H9 (cell line): ENCODE data around the gene GRIP2. TPM values are rescaled to one million over a fixed set of nuclear protein-coding genes. Genes with fewer than 3 reads are reported as not detected.

Experiments used
- DNase-seq: peaks from one replicate; pipeline ENCODE4 v3.0.0-alpha.2; 2017
- H2AFZ ChIP-seq: one replicate; pipeline ENCODE4 v1.6.1; 2013; ENCODE audit warnings: mild to moderate bottlenecking, low read length, control low read depth, moderate library complexity
- H2AK5ac ChIP-seq: 2 replicates; pipeline ENCODE4 v1.6.1; 2013; ENCODE audit warnings: low read length, control low read depth, mixed read lengths; ENCODE audit not compliant: insufficient read length
- H2BK120ac ChIP-seq: one replicate; pipeline ENCODE4 v1.6.1; 2013; ENCODE audit warnings: low read depth, mild to moderate bottlenecking, low read length, control low read depth, inconsistent platforms; ENCODE audit not compliant: poor library complexity, severe bottlenecking
- H2BK12ac ChIP-seq: 2 replicates; pipeline ENCODE4 v1.6.1; 2013; ENCODE audit warnings: low read length, control low read depth, mixed read lengths, low read depth; ENCODE audit not compliant: insufficient read length
- H2BK15ac ChIP-seq: 2 replicates; pipeline ENCODE4 v1.6.1; 2013; ENCODE audit warnings: low read depth, low read length, control low read depth
- H2BK20ac ChIP-seq: one replicate; pipeline ENCODE4 v1.6.1; 2013; ENCODE audit warnings: low read depth, mild to moderate bottlenecking, low read length, control low read depth, inconsistent platforms; ENCODE audit not compliant: poor library complexity, severe bottlenecking
- H2BK5ac ChIP-seq: 2 replicates; pipeline ENCODE4 v1.6.1; 2013; ENCODE audit warnings: low read length, control low read depth, mixed read lengths; ENCODE audit not compliant: insufficient read length
- H3K14ac ChIP-seq: 2 replicates; pipeline ENCODE4 v1.6.1; 2013; ENCODE audit warnings: low read length, control low read depth; ENCODE audit not compliant: insufficient read depth
- H3K18ac ChIP-seq: 2 replicates; pipeline ENCODE4 v1.6.1; 2013; ENCODE audit warnings: low read depth, mild to moderate bottlenecking, mixed read lengths, low read length, control low read depth; ENCODE audit not compliant: insufficient read length
- H3K23ac ChIP-seq: 2 replicates; pipeline ENCODE4 v1.6.1; 2013; ENCODE audit warnings: low read length, control low read depth, mixed read lengths, low read depth; ENCODE audit not compliant: insufficient read length
- H3K23me2 ChIP-seq: 2 replicates; pipeline ENCODE4 v1.6.1; 2013; ENCODE audit warnings: low read depth, mild to moderate bottlenecking, mixed read lengths, low read length, control low read depth; ENCODE audit not compliant: insufficient read length, poor library complexity, severe bottlenecking
- H3K27ac ChIP-seq: 2 replicates; pipeline ENCODE4 v1.5.1; 2013; ENCODE audit warnings: low read length, control low read depth, mixed read lengths, low read depth; ENCODE audit not compliant: insufficient read length
- H3K27me3 ChIP-seq: 2 replicates; pipeline ENCODE4 v1.6.1; 2013; ENCODE audit warnings: low read length, control low read depth, inconsistent platforms; ENCODE audit not compliant: insufficient read depth
- H3K4ac ChIP-seq: 2 replicates; pipeline ENCODE4 v1.6.1; 2013; ENCODE audit warnings: low read depth, mild to moderate bottlenecking, control low read depth, inconsistent platforms, low read length, moderate library complexity
- H3K4me1 ChIP-seq: 2 replicates; pipeline ENCODE4 v1.6.1; 2013; ENCODE audit warnings: low read length, control low read depth, inconsistent platforms; ENCODE audit not compliant: insufficient read depth
- H3K4me2 ChIP-seq: 2 replicates; pipeline ENCODE4 v1.6.1; 2013; ENCODE audit warnings: low read length, control low read depth, mixed read lengths; ENCODE audit not compliant: insufficient read length, insufficient read depth
- H3K56ac ChIP-seq: 2 replicates; pipeline ENCODE4 v1.6.1; 2013; ENCODE audit warnings: low read depth, mild to moderate bottlenecking, mixed read lengths, low read length, control low read depth; ENCODE audit not compliant: insufficient read length
- H3K79me1 ChIP-seq: 2 replicates; pipeline ENCODE4 v1.6.1; 2013; ENCODE audit warnings: low read depth, mild to moderate bottlenecking, moderate library complexity, low read length, control low read depth, inconsistent platforms; ENCODE audit not compliant: insufficient read depth, poor library complexity, severe bottlenecking
- H3K79me2 ChIP-seq: 2 replicates; pipeline ENCODE4 v1.6.1; 2013; ENCODE audit warnings: low read length, control low read depth, inconsistent platforms; ENCODE audit not compliant: insufficient read depth
- H3K9ac ChIP-seq: 2 replicates; pipeline ENCODE4 v1.6.1; 2013; ENCODE audit warnings: low read length, control low read depth, mixed read lengths; ENCODE audit not compliant: insufficient read length; ENCODE audit errors: extremely low read depth
- H3K9me3 ChIP-seq: one replicate; pipeline ENCODE4 v1.6.1; 2013; ENCODE audit warnings: low read depth, low read length, inconsistent platforms; ENCODE audit not compliant: control insufficient read depth
- H3T11ph ChIP-seq: one replicate; pipeline ENCODE4 v1.6.1; 2013; ENCODE audit warnings: mild to moderate bottlenecking, low read length, control low read depth, inconsistent platforms
- H4K20me1 ChIP-seq: one replicate; pipeline ENCODE4 v1.6.1; 2013; ENCODE audit not compliant: control insufficient read depth, insufficient read length, insufficient read depth
- H4K5ac ChIP-seq: 2 replicates; pipeline ENCODE4 v1.6.1; 2013; ENCODE audit warnings: low read depth, mild to moderate bottlenecking, mixed read lengths, low read length, control low read depth; ENCODE audit not compliant: insufficient read length
- H4K8ac ChIP-seq: replicated peaks from 2 replicates; pipeline ENCODE4 v1.6.1; 2013; ENCODE audit warnings: low read length, control low read depth, mixed read lengths, low read depth; ENCODE audit not compliant: insufficient read length
- H4K91ac ChIP-seq: 2 replicates; pipeline ENCODE4 v1.6.1; 2013; ENCODE audit warnings: low read depth, mild to moderate bottlenecking, moderate library complexity, mixed read lengths, low read length, control low read depth; ENCODE audit not compliant: insufficient read length
- H3K27ac Mint-ChIP-seq, 3 experiments: 2 replicates in 2 of 3; 3 replicates in 1 of 3; pipeline ENCODE4 v1.8.0; 2020 to 2021; ENCODE audit warnings: mixed read lengths in 3 of 3, mild to moderate bottlenecking in 1 of 3, moderate library complexity in 1 of 3
- H3K27me3 Mint-ChIP-seq: 2 replicates; pipeline ENCODE4 v1.8.0; 2021; ENCODE audit warnings: low read depth, mild to moderate bottlenecking, moderate library complexity, mixed read lengths
- H3K36me3 Mint-ChIP-seq, 3 experiments: 2 replicates in 2 of 3; 3 replicates in 1 of 3; pipeline ENCODE4 v1.8.0; 2020 to 2021; ENCODE audit warnings: low read depth in 3 of 3, mixed read lengths in 3 of 3; ENCODE audit not compliant: insufficient read depth in 1 of 3
- H3K4me1 Mint-ChIP-seq, 2 experiments: 2 replicates each; pipeline ENCODE4 v1.8.0; 2020; ENCODE audit warnings: mixed read lengths in 2 of 2
- H3K4me3 Mint-ChIP-seq, 2 experiments: 2 replicates in 1 of 2; 3 replicates in 1 of 2; pipeline ENCODE4 v1.8.0; 2020 to 2021; ENCODE audit warnings: mild to moderate bottlenecking in 2 of 2, mixed read lengths in 2 of 2, moderate library complexity in 1 of 2
- H3K9me3 Mint-ChIP-seq, 2 experiments: 2 replicates in 1 of 2; 3 replicates in 1 of 2; pipeline ENCODE4 v1.8.0; 2020; ENCODE audit warnings: mild to moderate bottlenecking in 2 of 2, mixed read lengths in 2 of 2, moderate library complexity in 1 of 2
- CTCF ChIP-seq: fragments of 200-600 bp; sonication (generic); conservative IDR thresholded peaks from 3 replicates; pipeline ENCODE4 v1.8.0; 2021; ENCODE audit warnings: antibody characterized with exemption, mild to moderate bottlenecking
- WGBS: extraction: QIAGEN DNeasy Blood & Tissue Kit; methylation state at CpG from one replicate; pipeline ENCODE4 v1.1.7; 2013; ENCODE audit warnings: missing lambda C conversion rate, low lambda C conversion rate, mixed read lengths; ENCODE audit not compliant: insufficient read length; ENCODE audit errors: extremely low coverage; 5-methylcytosine and 5-hydroxymethylcytosine counted together
- total RNA-seq: library from RNA; stranded (reverse); gene quantifications from 2 replicates; pipeline ENCODE4 v1.2.1, GENCODE V29; 2021

Gene GRIP2
- total RNA-seq, 1 experiment from 2014 or later: 3.1 TPM

GRCh38 chr3:14563946-14564539, 23.9 kb upstream of the GRIP2 start:
- no peak overlapping the region for H2BK15ac ChIP-seq
- H3K9ac ChIP-seq: no peak overlapping the region
- H2BK12ac ChIP-seq: no peak overlapping the region
- no peak for DNase-seq
- H3K27me3 ChIP-seq: no peaks in the 10 kb centered on the region
- H3K14ac ChIP-seq: no peak overlapping the region
- H2BK120ac ChIP-seq: no peak overlapping the region
- WGBS: no CpG with 5 or more reads among the region's 16 CpGs
- H3K9me3 ChIP-seq: no peaks in the 10 kb centered on the region
- H4K5ac ChIP-seq: no peak overlapping the region
- Mint-ChIP-seq H3K4me1 (peaks cover 16 to 35% of the 10 kb centered on the region in 2 experiments), H3K27ac (no peak overlapping the region), H3K9me3 (no peaks in the 10 kb centered on the region), H3K36me3 (no peaks in the 10 kb centered on the region), H3K4me3 (no peak overlapping the region), H3K27me3 (peaks cover 2% of the 10 kb centered on the region; the same call in 1 of the 2 replicates)
- no peaks in the 10 kb centered on the region for H3K23me2 ChIP-seq
- no peaks in the 10 kb centered on the region for H3K79me2 ChIP-seq
- no peak overlapping the region for H2AK5ac ChIP-seq
- H2BK20ac ChIP-seq: no peak overlapping the region
- no peak overlapping the region for H3K18ac ChIP-seq
- no peaks in the 10 kb centered on the region for H3K79me1 ChIP-seq
- H4K8ac ChIP-seq: no peak overlapping the region
- no peak overlapping the region for H3K56ac ChIP-seq
- H4K20me1 ChIP-seq: no peaks in the 10 kb centered on the region
- H3T11ph ChIP-seq: no peak overlapping the region
- H2AFZ ChIP-seq: no peak overlapping the region
- H2BK5ac ChIP-seq: no peak overlapping the region
- no peak overlapping the region for H3K23ac ChIP-seq
- no peak overlapping the region for H3K27ac ChIP-seq
- no peak overlapping the region for H3K4me2 ChIP-seq
- no peak overlapping the region for H4K91ac ChIP-seq
- TF ChIP-seq CTCF: no peak
- H3K4me1 ChIP-seq: no peaks in the 10 kb centered on the region; the same call in 1 of the 2 replicates
- H3K4ac ChIP-seq: no peak overlapping the region
